ENCODE data around the gene ITGB6. TPM values are rescaled to one million over a fixed set of nuclear protein-coding genes. Genes with fewer than 3 reads are reported as not detected.

ITGB6 gene
- total and polyA plus RNA-seq, 8 donors = 2.3 to 49.6 (median 8.3) TPM

- Histone ChIP-seq H3K27me3 (no peaks in the 10 kb centered on the region), H3K4me3 (no peak overlapping the region), H3K27ac (peak overlapping the region; percentile 76 to 98 (median 86)), H3K9me3 (no peaks in the 10 kb centered on the region), H3K4me1 (peaks cover 35 to 66% (median 40%) of the 10 kb centered on the region in 4 donors), H3K36me3 (no peaks in the 10 kb centered on the region)
- peak; percentile 86 to 93 for DNase-seq
- WGBS, 5 donors = 22 to 57% (median 33%) methylated on average over 10 to 12 of the region's 12 CpGs
- intact Hi-C loops (cut with DNase I; ENCODE audit: low total_unique reads) = no loop called here
- peak in 1 of 7 experiments; percentile 7 for TF ChIP-seq CTCF (IDR thresholded peaks at IDR 0.05)
- no peak for TF ChIP-seq EP300 (IDR thresholded peaks at IDR 0.05)
- TF ChIP-seq POLR2AphosphoS5 (IDR thresholded peaks at IDR 0.05) = peak in 2 of 3 donors; percentile 78 to 79
- TF ChIP-seq POLR2A (IDR thresholded peaks at IDR 0.05) = no peak
These were observed 21.6 kb upstream of the ITGB6 start for GRCh38 chr2:160221391-160222276.

DNA sequence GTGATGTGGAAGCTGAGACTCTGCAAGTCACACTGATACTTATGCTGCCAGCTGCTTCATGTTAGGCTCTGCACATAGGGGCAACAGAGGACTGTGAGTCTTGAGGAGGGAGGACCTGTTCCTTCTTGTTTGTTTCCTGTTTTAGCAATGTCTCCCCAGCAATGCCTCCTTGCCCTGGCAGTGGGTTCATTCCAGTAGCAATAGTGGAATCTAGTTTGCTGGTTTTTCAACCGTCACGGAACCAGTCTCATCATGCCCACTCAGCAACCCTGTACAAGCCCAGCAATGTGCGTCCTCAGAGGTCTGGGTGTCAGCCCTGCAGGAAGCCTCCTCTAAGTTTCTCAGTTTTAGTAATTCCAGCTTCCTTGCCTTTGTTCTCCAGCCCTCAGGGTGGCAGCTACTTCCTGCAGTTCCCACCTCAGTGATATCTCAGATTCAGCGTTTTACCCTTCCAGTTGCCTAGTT is 20.5 kb upstream of the ITGB6 start:
- peak in 1 of 2 donors; percentile 58 for DNase-seq
- H3K4me1 ChIP-seq = peaks cover 35 to 59% (median 36%) of the 10 kb centered on the region in 4 donors
- H3K4me3 ChIP-seq = no peak overlapping the region
- H3K27me3 ChIP-seq = no peaks in the 10 kb centered on the region
- peak overlapping the region; percentile 1 to 91 (median 85) for H3K27ac ChIP-seq
- TF ChIP-seq EP300 (IDR thresholded peaks at IDR 0.05) (no peak), POLR2A (IDR thresholded peaks at IDR 0.05) (no peak)
- intact Hi-C loops (cut with DNase I; ENCODE audit: low total_unique reads) = no loop called here
- H3K9me3 ChIP-seq = no peaks in the 10 kb centered on the region
- no peaks in the 10 kb centered on the region for H3K36me3 ChIP-seq
- 42 to 61% (median 54%) methylated on average over 4 of the region's 4 CpGs for WGBS, 5 donors

DNA sequence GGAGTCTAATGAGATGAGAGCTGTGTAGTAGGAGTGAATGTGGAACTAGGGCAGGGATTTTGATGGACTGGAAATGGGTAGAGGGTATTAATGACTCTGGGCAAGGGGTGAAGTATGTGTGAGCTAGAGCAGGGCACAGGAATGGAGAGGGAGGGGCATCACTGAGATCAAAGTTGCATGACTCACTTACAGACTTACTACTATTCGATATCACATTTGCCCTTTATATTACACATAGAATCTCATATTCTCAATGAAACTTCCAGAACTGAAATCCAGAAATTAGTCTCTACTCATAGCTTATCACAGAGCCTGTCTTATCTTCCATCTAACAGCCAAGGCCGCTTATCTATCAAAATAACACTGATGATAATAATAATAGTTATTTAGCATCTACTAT is 20.0 kb upstream of the ITGB6 start:
- Histone ChIP-seq H3K9me3 (no peaks in the 10 kb centered on the region), H3K4me3 (no peak overlapping the region), H3K27ac (peak overlapping the region in 4 of 5 donors; percentile 76 to 91 (median 86)), H3K27me3 (no peaks in the 10 kb centered on the region), H3K36me3 (no peaks in the 10 kb centered on the region), H3K4me1 (peaks cover 35 to 56% (median 36%) of the 10 kb centered on the region in 4 donors)
- intact Hi-C loops (cut with DNase I; ENCODE audit: low total_unique reads) = no loop called here
- TF ChIP-seq POLR2AphosphoS5 (IDR thresholded peaks at IDR 0.05) (no peak), POLR2A (IDR thresholded peaks at IDR 0.05) (no peak), EP300 (IDR thresholded peaks at IDR 0.05) (no peak), CTCF (IDR thresholded peaks at IDR 0.05) (no peak)
- WGBS, 5 donors = 41 to 66% (median 59%) methylated on average over 2 of the region's 2 CpGs
- DNase-seq = no peak

GRCh38 chr2:160214461-160215445 is 14.7 kb upstream of the ITGB6 start:
- Histone ChIP-seq H3K9me3 (no peaks in the 10 kb centered on the region), H3K4me3 (no peak overlapping the region), H3K27me3 (no peaks in the 10 kb centered on the region), H3K27ac (no peak overlapping the region), H3K36me3 (no peaks in the 10 kb centered on the region), H3K4me1 (peaks cover 0 to 24% (median 0%) of the 10 kb centered on the region in 4 donors)
- peak in 1 of 2 donors; percentile 37 for DNase-seq
- intact Hi-C loops (cut with DNase I; ENCODE audit: low total_unique reads) = no loop called here
- TF ChIP-seq POLR2A (IDR thresholded peaks at IDR 0.05) (no peak), POLR2AphosphoS5 (IDR thresholded peaks at IDR 0.05) (peak in 1 of 3 donors; percentile 13)
- 44 to 62% (median 57%) methylated on average over 7 of the region's 7 CpGs for WGBS, 5 donors

DNA sequence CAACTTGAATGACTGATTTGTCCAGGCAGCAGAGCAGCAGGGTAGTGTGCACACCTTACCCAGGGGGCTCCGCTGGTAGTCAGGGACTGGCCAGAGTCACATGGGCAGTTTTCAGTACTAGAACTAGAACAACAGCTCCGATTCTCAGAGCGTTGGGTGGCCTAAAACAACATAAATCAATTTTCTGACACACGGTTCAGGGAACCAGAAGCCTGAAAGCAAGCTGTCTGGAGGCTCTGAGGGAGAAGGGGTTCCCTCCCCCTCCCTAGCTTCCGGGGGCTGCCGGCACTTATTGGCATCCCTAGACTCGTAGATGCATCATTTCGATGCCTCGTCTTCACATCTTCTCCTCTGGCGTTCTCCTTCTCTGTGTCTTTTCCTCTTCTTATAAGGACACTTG is 13.4 kb upstream of the ITGB6 start:
- 74 to 88% (median 83%) methylated on average over 10 of the region's 10 CpGs for WGBS, 5 donors
- Histone ChIP-seq H3K4me3 (no peak overlapping the region), H3K36me3 (no peaks in the 10 kb centered on the region), H3K9me3 (no peaks in the 10 kb centered on the region), H3K4me1 (peaks cover 6 to 32% (median 11%) of the 10 kb centered on the region in 4 donors), H3K27me3 (no peaks in the 10 kb centered on the region), H3K27ac (no peak overlapping the region)
- intact Hi-C loops (cut with DNase I; ENCODE audit: low total_unique reads) = no loop called here
- TF ChIP-seq EP300 (IDR thresholded peaks at IDR 0.05) = no peak
- no peak for TF ChIP-seq CTCF (IDR thresholded peaks at IDR 0.05)
- no peak for TF ChIP-seq POLR2A (IDR thresholded peaks at IDR 0.05)
- TF ChIP-seq POLR2AphosphoS5 (IDR thresholded peaks at IDR 0.05) = no peak
- peak in 1 of 2 donors; percentile 12 for DNase-seq

Data from stomach (tissue), 9 donors.